Activated CD8-positive, alpha-beta T cell treated with anti-CD3 and anti-CD28 coated beads for 36 hours (primary cell): ENCODE results near the gene C1orf116. TPM values are rescaled to one million over a fixed set of nuclear protein-coding genes. Genes with fewer than 3 reads are reported as not detected.

ENCODE experiments used
- ATAC-seq: fragments of 200-7000 bp; cut with Tn5 transposase; one replicate; pipeline ENCODE4 v1.10.0; 2021; ENCODE audit warnings: mild to moderate bottlenecking, moderate library complexity
- CTCF ChIA-PET: fragments of 350-600 bp; sonication (Branson Sonifier 250); formaldehyde crosslinking; loops from one replicate; lab custom pipeline; 2021; ENCODE audit warnings: antibody characterized with exemption; lab: Charles Lee
- POLR2A ChIA-PET: fragments of 350-600 bp; sonication (Branson Sonifier 250); formaldehyde crosslinking; loops from one replicate; lab custom pipeline; 2021; ENCODE audit warnings: antibody characterized with exemption; lab: Charles Lee
- DNase-seq: peaks from one replicate; pipeline ENCODE4 v3.0.0-alpha.2; 2020
- H3K27ac Mint-ChIP-seq: one replicate; pipeline ENCODE4 v1.8.0; 2021; ENCODE audit warnings: mild to moderate bottlenecking, mixed read lengths
- H3K27me3 Mint-ChIP-seq: one replicate; pipeline ENCODE4 v1.8.0; 2021; ENCODE audit warnings: mixed read lengths
- H3K36me3 Mint-ChIP-seq: one replicate; pipeline ENCODE4 v1.8.0; 2021; ENCODE audit warnings: low read depth, mixed read lengths
- H3K4me1 Mint-ChIP-seq: one replicate; pipeline ENCODE4 v1.8.0; 2021; ENCODE audit warnings: low read depth, mixed read lengths
- H3K4me3 Mint-ChIP-seq: one replicate; pipeline ENCODE4 v1.8.0; 2021; ENCODE audit warnings: mild to moderate bottlenecking, moderate library complexity, mixed read lengths
- H3K9me3 Mint-ChIP-seq: one replicate; pipeline ENCODE4 v1.8.0; 2021; ENCODE audit warnings: mixed read lengths
- CTCF ChIP-seq: fragments of 200-600 bp; IDR thresholded peaks from one replicate; pipeline ENCODE4 v1.8.0; 2022; ENCODE audit warnings: antibody characterized with exemption, mild to moderate bottlenecking
- intact Hi-C: fragments of 100-400 bp; cut with micrococcal nuclease; formaldehyde crosslinking; loops from one replicate; pipeline ENCODE4 v1.10.0; 2022
- total RNA-seq, 2 experiments: library from RNA; stranded (reverse); gene quantifications; one replicate each; pipeline ENCODE4 v1.2.3, GENCODE V29; 2021

Gene C1orf116
- total RNA-seq, 2 experiments from 2014 or later: 0.07 to 0.13 TPM

- intact Hi-C loops: no loop called here
Measured at GRCh38 chr1:207019161-207019560, 13.4 kb downstream of the C1orf116 start.

GRCh38 chr1:207018707-207019106 is 13.8 kb downstream of the C1orf116 start:
- DNase-seq: no peak
- H3K9me3 Mint-ChIP-seq: no peaks in the 10 kb centered on the region
- H3K27me3 Mint-ChIP-seq: peaks cover 2% of the 10 kb centered on the region
- no peaks in the 10 kb centered on the region for H3K36me3 Mint-ChIP-seq
- H3K27ac Mint-ChIP-seq: no peak overlapping the region
- H3K4me1 Mint-ChIP-seq: peaks cover 8% of the 10 kb centered on the region
- ATAC-seq: no peak
- CTCF ChIA-PET: interaction anchor here (1.3 to 2.1 kb wide), 5 partner anchors 7 to 360 kb away, joined by 3 to 7 read pairs (median 5); no protein-coding TSS in a partner anchor
- intact Hi-C loops: no loop called here
- TF ChIP-seq CTCF: no peak
- H3K4me3 Mint-ChIP-seq: no peak overlapping the region
- POLR2A ChIA-PET: no interaction called here

More at GRCh38 chr1:207019161-207019560, 13.4 kb downstream of the C1orf116 start:
- ChIA-PET POLR2A (interaction anchor here (1.3 kb wide), 1 partner anchor 91 kb away, joined by 4 read pairs; no protein-coding TSS in a partner anchor), CTCF (interaction anchor here (1.3 to 2.1 kb wide), 4 partner anchors 13 to 361 kb away, joined by 3 to 9 read pairs (median 6); no protein-coding TSS in a partner anchor)
- ATAC-seq (no peak), DNase-seq (no peak)
- H3K36me3 Mint-ChIP-seq: no peaks in the 10 kb centered on the region
- H3K4me1 Mint-ChIP-seq: peaks cover 8% of the 10 kb centered on the region
- no peak for TF ChIP-seq CTCF
- peaks cover 2% of the 10 kb centered on the region for H3K27me3 Mint-ChIP-seq
- H3K27ac Mint-ChIP-seq: no peak overlapping the region
- H3K4me3 Mint-ChIP-seq: no peak overlapping the region
- H3K9me3 Mint-ChIP-seq: no peaks in the 10 kb centered on the region

- H3K9me3 Mint-ChIP-seq: no peaks in the 10 kb centered on the region
- peaks cover 5% of the 10 kb centered on the region for H3K27me3 Mint-ChIP-seq
- H3K27ac Mint-ChIP-seq: no peak overlapping the region
- no peak for ATAC-seq
- no peak for TF ChIP-seq CTCF
- no peaks in the 10 kb centered on the region for H3K36me3 Mint-ChIP-seq
- intact Hi-C loops: no loop called here
- CTCF ChIA-PET: interaction anchor here (1.3 to 2.1 kb wide), 5 partner anchors 8 to 359 kb away, joined by 3 to 7 read pairs (median 5); no protein-coding TSS in a partner anchor
- H3K4me1 Mint-ChIP-seq: peaks cover 8% of the 10 kb centered on the region
- DNase-seq: no peak
- POLR2A ChIA-PET: no interaction called here
- no peak overlapping the region for H3K4me3 Mint-ChIP-seq
Measured at GRCh38 chr1:207017615-207018559, 14.7 kb downstream of the C1orf116 start.

- Mint-ChIP-seq H3K36me3 (no peaks in the 10 kb centered on the region), H3K4me3 (no peak overlapping the region), H3K4me1 (peaks cover 6% of the 10 kb centered on the region), H3K27ac (no peak overlapping the region), H3K9me3 (no peaks in the 10 kb centered on the region), H3K27me3 (peaks cover 11% of the 10 kb centered on the region)
- TF ChIP-seq CTCF: no peak
- DNase-seq: no peak
- POLR2A ChIA-PET: no interaction called here
- intact Hi-C loops: no loop called here
- CTCF ChIA-PET: interaction anchor here (3.3 to 3.7 kb wide), 2 partner anchors 11 to 34 kb away, joined by 12 to 26 read pairs; no protein-coding TSS in a partner anchor
- ATAC-seq: peak; percentile 66
Measured at GRCh38 chr1:207015791-207016190, 16.8 kb downstream of the C1orf116 start.
